Measurements from ENCODE around the gene FANCB.

The FANCB gene

GRCh38 chrX:14872851-14873675, at the start of gene FANCB, which contains the start of gene MOSPD2:
FANCB (minus strand) TSS chrX:14873069; CDS start chrX:14865510, 7,559 bp downstream.
MOSPD2 (plus strand) TSS chrX:14873421; CDS start chrX:14873529, 108 bp downstream.
- Histone ChIP-seq H3F3A (ENCODE audit: insufficient read depth, low read length) (no peaks in the 10 kb centered on the region), H3K79me2 (ENCODE audit: low read length) (peaks cover 41% of the 10 kb centered on the region), H2AFZ (ENCODE audit: low read length) (peak within 1 kb of the TSS; percentile 85), H4K20me1 (ENCODE audit: insufficient read depth, low read length) (no peaks in the 10 kb centered on the region), H3K27ac (ENCODE audit: low read length) (peak within 1 kb of the TSS; percentile 54; the same call in 1 of the 2 replicates), H3K27me3 (replicated peaks; ENCODE audit: insufficient read depth, low read length) (no peaks in the 10 kb centered on the region), H3K4me1 (ENCODE audit: low read length) (no peaks in the 10 kb centered on the region), H3K9ac (ENCODE audit: low read length) (peak within 1 kb of the TSS; percentile 72), H3K36me3 (replicated peaks; ENCODE audit: insufficient read depth, low read length) (no peaks in the 10 kb centered on the region), H3K9me2 (replicated peaks; ENCODE audit: insufficient read depth, low read length) (no peaks in the 10 kb centered on the region), H3K4me2 (ENCODE audit: low read depth, low read length) (peak within 1 kb of the TSS; percentile 73), H3K9me3 (replicated peaks; ENCODE audit: insufficient read depth, low read length) (no peaks in the 10 kb centered on the region), H3K4me3 (ENCODE audit: low read length) (peak within 1 kb of the TSS; percentile 86)
- DNase-seq = peak; percentile 93
- TF ChIP-seq EZH2phosphoT487 (IDR thresholded peaks at IDR 0.05; ENCODE audit: low read length) (no peak), CTCF (IDR thresholded peaks at IDR 0.05; ENCODE audit: low read length) (no peak), EZH2 (optimal IDR thresholded peaks at IDR 0.05; ENCODE audit: low read depth, low read length) (no peak)

- no peak overlapping the region for H3K4me3 ChIP-seq (ENCODE audit: low read length)
- DNase-seq = no peak
- H3K9me3 ChIP-seq (replicated peaks; ENCODE audit: insufficient read depth, low read length) = no peaks in the 10 kb centered on the region
- H4K20me1 ChIP-seq (ENCODE audit: insufficient read depth, low read length) = no peaks in the 10 kb centered on the region
- no peak overlapping the region for H3K27ac ChIP-seq (ENCODE audit: low read length)
- no peaks in the 10 kb centered on the region for H3K4me1 ChIP-seq (ENCODE audit: low read length)
- no peaks in the 10 kb centered on the region for H3F3A ChIP-seq (ENCODE audit: insufficient read depth, low read length)
- no peak overlapping the region for H3K9ac ChIP-seq (ENCODE audit: low read length)
- no peak for TF ChIP-seq EZH2 (optimal IDR thresholded peaks at IDR 0.05; ENCODE audit: low read depth, low read length)
- TF ChIP-seq EZH2phosphoT487 (IDR thresholded peaks at IDR 0.05; ENCODE audit: low read length) = no peak
- TF ChIP-seq CTCF (IDR thresholded peaks at IDR 0.05; ENCODE audit: low read length) = no peak
- H3K9me2 ChIP-seq (replicated peaks; ENCODE audit: insufficient read depth, low read length) = no peaks in the 10 kb centered on the region
- no peaks in the 10 kb centered on the region for H3K36me3 ChIP-seq (replicated peaks; ENCODE audit: insufficient read depth, low read length)
- H3K79me2 ChIP-seq (ENCODE audit: low read length) = no peaks in the 10 kb centered on the region
- no peak overlapping the region for H2AFZ ChIP-seq (ENCODE audit: low read length)
- H3K4me2 ChIP-seq (ENCODE audit: low read depth, low read length) = no peak overlapping the region
- no peaks in the 10 kb centered on the region for H3K27me3 ChIP-seq (replicated peaks; ENCODE audit: insufficient read depth, low read length)
Measured at GRCh38 chrX:14922437-14922836, 49.6 kb upstream of the FANCB start.

GRCh38 chrX:14920196-14920595, 47.3 kb upstream of the FANCB start:
- DNase-seq = no peak
- no peaks in the 10 kb centered on the region for H3K79me2 ChIP-seq (ENCODE audit: low read length)
- no peak for TF ChIP-seq EZH2phosphoT487 (IDR thresholded peaks at IDR 0.05; ENCODE audit: low read length)
- TF ChIP-seq CTCF (IDR thresholded peaks at IDR 0.05; ENCODE audit: low read length) = no peak
- TF ChIP-seq EZH2 (optimal IDR thresholded peaks at IDR 0.05; ENCODE audit: low read depth, low read length) = no peak
- no peak overlapping the region for H3K9ac ChIP-seq (ENCODE audit: low read length)
- no peaks in the 10 kb centered on the region for H3F3A ChIP-seq (ENCODE audit: insufficient read depth, low read length)
- no peaks in the 10 kb centered on the region for H3K9me3 ChIP-seq (replicated peaks; ENCODE audit: insufficient read depth, low read length)
- no peaks in the 10 kb centered on the region for H3K27me3 ChIP-seq (replicated peaks; ENCODE audit: insufficient read depth, low read length)
- no peak overlapping the region for H2AFZ ChIP-seq (ENCODE audit: low read length)
- H3K4me2 ChIP-seq (ENCODE audit: low read depth, low read length) = no peak overlapping the region
- no peaks in the 10 kb centered on the region for H3K9me2 ChIP-seq (replicated peaks; ENCODE audit: insufficient read depth, low read length)
- no peak overlapping the region for H3K27ac ChIP-seq (ENCODE audit: low read length)
- H3K36me3 ChIP-seq (replicated peaks; ENCODE audit: insufficient read depth, low read length) = no peaks in the 10 kb centered on the region
- no peaks in the 10 kb centered on the region for H3K4me1 ChIP-seq (ENCODE audit: low read length)
- no peak overlapping the region for H3K4me3 ChIP-seq (ENCODE audit: low read length)
- H4K20me1 ChIP-seq (ENCODE audit: insufficient read depth, low read length) = no peaks in the 10 kb centered on the region

All from MM.1S (cell line).